ENCODE measurements around the gene LY6G5B. TPM values are rescaled to one million over a fixed set of nuclear protein-coding genes. Genes with fewer than 3 reads are reported as not detected.

The LY6G5B gene, protein sequence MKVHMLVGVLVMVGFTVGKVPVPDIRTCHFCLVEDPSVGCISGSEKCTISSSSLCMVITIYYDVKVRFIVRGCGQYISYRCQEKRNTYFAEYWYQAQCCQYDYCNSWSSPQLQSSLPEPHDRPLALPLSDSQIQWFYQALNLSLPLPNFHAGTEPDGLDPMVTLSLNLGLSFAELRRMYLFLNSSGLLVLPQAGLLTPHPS
- total RNA-seq (2022; extraction: Qiagen RNA extraction; ENCODE audit: low read depth), result 3.6 to 6.3 TPM (median 5.0 TPM) in 5 replicates

DNA sequence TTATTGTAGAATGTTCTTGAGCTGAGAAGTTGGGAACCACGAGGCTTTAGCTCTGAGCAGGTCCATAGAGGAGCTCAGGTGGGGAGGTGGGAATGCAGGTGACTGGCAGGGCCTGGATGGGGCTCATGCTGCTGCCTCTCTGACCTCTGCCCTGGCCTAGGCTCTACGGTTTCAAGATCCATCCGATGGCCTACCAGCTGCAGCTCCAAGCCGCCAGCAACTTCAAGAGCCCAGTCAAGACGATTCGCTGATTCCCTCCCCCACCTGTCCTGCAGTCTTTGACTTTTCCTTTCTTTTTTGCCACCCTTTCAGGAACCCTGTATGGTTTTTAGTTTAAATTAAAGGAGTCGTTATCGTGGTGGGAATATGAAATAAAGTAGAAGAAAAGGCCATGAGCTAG is at the start of gene LY6G5B:
Gene LY6G5B, plus strand, starts transcription at position 301 of the 400 bp plus-strand sequence. CDS start 975 bp downstream, outside the sequence.

DNA sequence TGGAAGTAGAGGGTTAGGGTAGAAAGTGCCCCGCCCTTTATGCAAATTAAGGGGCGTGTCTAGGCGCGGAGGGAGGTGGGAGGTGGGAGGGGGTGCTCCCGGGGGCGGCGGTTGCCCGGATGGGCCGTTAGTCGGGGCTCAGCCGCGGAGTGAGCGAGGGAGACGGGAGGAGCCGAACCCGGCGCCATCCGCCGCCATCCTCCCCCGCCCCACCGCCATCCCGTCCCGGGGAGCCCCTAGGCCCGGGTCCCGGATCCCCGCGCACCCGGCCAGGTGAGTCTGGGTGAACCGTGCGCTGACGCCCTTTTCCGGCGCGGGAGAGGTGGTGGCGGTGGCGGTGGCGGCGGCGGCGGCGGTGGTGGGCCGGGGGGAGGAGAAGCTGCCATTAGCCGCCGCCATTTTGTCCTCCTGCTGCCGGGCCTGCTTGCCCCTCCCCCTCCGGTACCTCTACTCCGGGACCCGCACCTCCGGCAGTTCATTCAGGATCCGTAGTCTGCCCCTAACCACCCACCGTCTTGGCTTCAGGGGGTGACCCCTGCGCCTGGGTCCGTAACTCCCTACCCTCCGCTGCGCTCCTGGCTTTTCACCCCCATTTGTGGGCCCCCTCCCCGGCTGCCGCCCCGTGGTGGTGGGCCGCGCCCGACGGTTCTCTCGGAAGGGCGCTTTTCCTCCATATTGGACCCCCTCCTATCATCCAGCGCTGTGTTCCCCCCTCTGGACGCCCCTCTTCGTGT is 49.0 kb upstream of the LY6G5B start, which contains the start of gene PRRC2A:
Gene PRRC2A, plus strand, starts transcription at position 130 of the 734 bp plus-strand sequence. CDS start 2,075 bp downstream, outside the sequence.

DNA sequence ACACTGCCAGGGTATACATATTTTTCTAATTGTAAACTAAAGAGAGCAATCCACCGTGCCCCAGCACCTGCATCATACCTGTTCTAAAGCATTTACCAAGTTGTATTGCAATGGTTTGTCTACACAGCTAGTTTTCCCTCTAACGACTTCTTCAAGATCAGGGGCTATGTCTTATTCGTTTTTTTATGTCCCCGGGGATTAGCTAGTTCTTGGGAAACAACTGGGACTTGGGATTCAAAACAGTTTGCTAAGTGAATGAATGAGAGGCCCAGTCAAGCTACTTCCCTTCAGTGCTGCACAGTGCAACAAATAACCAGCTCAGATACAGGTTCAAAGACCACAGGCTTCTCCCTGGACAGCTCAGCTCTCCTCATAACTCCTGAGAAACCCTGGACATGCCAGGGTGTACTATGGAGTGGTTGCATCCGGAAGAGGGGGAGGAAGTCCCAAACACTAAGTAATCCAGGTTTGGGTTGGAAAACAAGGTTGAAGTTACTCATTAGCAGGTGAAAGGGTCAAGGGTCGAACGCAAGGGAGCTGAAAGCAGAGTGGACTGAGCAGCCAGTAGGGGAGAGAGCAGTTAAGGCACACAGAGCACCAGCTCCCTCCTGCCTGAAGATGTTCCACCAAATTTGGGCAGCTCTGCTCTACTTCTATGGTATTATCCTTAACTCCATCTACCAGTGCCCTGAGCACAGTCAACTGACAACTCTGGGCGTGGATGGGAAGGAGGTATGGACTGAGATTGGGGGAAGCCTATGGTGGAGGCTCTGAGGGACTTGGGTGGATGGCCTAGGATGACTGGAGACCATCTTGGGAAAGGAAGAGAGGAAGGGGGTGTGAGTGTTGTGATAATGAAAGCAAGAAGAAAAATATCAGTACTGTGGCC is 14.2 kb upstream of the LY6G5B start, which contains the start of gene APOM:
Gene APOM, plus strand, starts transcription at position 546 of the 889 bp plus-strand sequence. Its CDS starts 73 bp downstream, at position 619.

DNA sequence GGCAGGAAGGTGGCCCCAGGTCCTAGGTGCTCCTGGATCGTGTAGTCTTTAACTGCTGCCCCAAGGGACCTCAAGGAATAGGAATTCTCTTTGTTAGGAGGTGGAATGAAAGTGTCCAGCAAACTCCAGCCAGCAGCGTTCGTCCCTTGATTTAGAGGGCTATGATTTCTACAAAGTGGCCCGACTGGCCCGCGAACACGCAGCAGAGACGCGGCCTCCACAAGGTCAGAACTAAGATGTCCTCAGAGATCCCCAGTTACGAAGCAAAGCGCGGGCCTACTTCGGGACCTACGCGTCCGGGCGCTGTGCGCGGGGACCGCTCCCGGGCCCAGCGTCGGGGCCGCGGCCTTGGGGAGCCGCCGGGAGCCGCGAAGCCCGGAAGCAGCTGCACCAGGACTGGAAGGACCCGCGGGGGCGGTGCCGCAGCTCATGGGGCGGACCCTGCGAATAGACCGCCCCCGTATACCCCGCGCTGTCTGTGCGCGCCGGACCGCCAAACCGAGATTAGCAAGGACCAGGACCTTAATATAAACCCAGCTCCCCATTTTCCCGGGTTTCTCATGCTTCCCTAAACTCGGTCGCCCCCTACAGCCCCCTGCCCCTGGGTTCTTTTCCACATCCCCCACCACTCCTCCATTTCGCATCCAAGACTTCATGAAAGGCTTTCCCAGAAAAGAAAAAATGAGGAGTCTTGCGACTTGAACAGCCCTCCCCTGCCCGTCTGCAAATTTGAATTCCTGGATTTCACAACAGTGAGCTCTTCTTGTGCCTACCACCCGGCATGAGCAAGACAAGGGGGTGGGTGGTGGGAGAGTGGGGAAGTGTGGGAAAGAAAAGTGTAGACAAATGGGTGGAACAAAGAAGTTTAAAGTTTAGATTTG is 9.2 kb upstream of the LY6G5B start, which contains the start of gene C6orf47:
Gene C6orf47, minus strand, starts transcription at position 398 of the 881 bp plus-strand sequence. CDS start 831 bp downstream, outside the sequence.

DNA sequence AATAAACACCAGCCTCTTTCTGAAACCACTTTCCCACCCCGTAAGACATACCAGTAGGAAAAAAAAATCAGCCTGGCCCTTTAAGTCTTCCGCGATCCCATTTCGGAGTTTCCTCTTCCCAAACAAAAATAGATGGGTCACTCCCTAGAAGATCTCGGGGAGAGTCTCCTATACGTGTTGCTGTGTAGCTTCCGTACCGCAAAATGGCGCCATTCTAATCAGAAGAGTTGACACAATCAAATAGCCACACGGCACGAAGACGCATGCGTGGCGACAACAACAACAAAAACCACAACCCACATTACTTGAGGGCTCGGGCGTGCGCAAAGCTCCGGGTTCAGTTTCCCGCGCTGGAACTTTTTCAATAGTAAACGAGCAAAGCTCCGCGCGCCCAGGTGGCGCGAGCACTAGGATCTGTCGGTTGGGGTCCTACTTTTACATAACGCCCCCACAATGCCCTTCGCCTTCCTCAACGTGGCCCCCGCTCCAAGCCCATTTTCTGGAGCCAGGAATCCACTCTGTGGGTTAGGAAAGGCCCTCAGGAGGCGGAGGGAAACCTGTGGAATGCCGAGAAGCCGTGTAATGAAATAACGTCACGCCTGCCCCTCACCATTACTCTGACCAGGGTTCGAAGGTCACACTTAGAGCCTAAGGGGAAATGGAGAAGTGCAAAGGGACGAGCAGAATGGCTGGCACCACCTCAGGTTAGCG is 4.8 kb upstream of the LY6G5B start, which contains the start of gene GPANK1:
Gene GPANK1, minus strand, starts transcription at position 208 of the 711 bp plus-strand sequence. CDS start 519 bp downstream, outside the sequence.

DNA sequence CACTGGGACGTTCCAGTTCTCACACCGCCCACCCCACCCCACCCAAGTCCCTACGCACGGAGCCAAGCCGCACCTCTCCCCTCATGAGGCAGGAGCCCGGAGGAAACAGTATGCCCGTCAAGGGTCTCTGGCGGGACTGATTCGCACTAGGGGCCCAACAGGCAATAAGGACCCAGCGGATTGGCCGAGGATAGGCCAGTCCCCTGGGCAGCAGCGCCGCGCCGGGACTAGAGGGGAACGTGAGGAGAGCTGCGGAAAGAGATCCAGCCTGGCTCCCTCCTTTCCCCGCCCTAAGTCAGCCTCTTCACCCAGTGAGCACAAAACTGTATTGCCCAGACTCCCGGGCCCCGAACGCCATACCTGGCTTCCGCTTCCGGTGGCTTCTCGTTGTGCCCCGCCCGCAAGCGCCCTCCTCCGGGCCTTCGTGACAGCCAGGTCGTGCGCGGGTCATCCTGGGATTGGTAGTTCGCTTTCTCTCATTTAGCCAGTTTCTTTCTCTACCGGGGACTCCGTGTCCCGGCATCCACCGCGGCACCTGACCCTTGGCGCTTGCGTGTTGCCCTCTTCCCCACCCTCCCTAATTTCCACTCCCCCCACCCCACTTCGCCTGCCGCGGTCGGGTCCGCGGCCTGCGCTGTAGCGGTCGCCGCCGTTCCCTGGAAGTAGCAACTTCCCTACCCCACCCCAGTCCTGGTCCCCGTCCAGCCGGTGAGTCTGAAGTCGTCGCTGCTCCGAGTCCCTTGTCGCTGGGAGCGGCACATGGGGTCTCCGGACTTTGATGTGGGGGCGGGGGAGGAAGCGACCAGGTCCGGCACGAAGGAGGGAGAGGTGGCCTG is 4.1 kb upstream of the LY6G5B start, which contains the start of gene CSNK2B:
Gene CSNK2B, plus strand, starts transcription at position 580 of the 836 bp plus-strand sequence. CDS start 752 bp downstream, outside the sequence.

DNA sequence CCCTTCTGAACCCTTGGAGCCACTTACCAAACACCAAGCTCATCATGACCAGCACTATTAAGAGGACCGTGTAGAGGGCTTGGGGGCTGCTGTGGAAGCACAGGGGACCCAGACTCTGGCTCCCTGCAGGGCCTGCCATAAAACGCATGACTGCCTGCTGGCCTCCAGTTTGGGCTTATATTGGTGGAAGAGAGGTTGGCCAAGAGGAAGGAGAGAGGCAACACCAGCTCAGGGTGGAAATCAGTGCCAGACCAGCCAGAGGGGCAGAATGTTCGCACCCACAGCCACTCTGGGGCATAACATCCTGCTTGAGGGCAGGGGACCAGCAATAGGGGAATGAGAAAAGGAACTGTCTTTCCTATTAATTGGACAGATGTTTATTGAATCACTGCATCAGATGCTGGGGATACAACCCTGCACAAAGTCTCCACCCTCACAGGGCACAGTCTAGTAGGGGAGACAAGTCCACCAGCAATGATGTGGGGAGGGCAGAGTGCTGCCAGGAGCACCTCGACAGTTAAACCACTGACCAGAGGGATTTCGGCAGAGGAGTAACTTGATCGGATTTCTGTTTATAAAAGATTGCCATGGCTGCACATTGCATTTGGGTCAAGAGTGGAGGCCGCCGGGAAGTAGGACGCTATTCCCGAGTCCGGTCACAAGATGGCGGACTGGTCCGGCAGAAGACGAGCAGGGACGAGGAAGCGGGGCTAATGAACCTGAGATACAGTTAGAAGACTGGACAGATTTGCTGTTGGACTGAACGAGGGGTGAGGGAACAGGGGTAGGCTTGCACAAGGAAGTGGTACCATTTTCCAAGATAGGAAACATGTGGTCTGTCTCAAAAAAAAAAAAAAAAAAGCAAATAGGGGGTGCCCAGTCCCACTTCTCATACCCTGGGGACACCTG is 10.7 kb downstream of the LY6G5B start, which contains the start of gene LY6G5C:
Gene LY6G5C, minus strand, starts transcription at position 842 of the 909 bp plus-strand sequence. Its CDS starts 694 bp downstream, at position 148.

DNA sequence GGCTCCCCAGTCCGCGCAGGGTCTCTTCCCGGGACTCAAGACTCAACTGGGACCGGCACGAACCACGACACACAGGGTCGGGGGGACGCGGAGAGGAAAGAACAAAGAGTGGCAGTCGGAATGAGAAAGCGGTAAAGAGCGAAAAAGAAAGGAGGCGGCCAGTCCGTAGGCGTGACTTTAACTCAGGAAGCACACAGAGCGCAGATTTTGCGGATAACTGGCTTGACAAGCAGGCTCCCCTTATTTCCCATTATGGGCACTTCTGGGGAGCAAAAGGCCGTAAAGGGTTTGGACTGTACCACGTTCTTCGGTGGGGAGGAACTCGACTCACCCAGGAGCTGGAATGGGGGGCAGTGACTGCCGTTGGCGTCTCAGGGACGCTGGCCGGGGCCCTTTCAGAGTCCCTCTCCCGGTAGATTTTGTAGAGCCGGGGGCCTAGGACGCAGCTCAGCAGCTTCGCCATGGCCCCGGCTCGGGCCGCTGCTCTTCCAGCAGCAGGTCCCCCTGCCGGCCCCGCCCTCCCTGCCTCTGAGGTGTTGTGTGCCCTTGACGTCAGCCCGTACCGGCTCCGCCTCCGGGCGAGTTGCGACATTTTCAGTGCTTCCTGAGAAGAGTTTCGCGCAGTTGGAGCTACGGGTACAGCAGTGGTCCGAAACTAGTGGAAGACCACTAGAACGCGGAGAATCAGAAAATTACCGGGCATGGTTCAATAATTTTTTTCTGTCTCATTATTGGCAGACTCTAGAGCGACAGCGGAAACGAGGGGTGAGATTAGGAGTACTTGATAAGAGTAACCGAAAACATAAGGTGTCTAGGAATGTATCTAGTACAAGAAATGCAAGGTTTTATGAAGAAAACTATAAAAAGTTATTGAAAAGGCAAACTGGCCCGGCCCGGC is 33.3 kb downstream of the LY6G5B start, which contains the start of gene ABHD16A:
Gene ABHD16A, minus strand, starts transcription at position 506 of the 898 bp plus-strand sequence. Its CDS starts 43 bp downstream, at position 463.

DNA sequence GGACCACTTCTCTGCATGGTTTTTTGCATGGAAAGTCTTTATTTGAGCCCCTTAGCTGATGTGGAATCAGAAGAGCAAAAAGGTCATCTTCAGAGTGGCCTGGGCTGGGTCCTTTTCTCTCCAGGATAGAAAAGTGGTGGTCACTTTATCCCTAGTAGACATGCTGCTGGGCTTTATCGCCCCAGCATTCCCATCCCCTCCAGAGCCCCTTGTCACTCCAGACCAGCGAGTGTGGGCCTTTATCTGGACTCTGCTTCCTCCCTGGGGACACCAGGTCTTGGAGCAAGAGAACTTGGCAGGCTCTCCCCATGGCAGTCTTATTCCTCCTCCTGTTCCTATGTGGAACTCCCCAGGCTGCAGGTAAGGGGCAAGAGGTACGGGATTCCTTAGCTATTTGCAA is 36.8 kb downstream of the LY6G5B start, which contains the start of gene LY6G6F:
Gene LY6G6F, plus strand, starts transcription at position 268 of the 400 bp plus-strand sequence. Its CDS starts 41 bp downstream, at position 309.

DNA sequence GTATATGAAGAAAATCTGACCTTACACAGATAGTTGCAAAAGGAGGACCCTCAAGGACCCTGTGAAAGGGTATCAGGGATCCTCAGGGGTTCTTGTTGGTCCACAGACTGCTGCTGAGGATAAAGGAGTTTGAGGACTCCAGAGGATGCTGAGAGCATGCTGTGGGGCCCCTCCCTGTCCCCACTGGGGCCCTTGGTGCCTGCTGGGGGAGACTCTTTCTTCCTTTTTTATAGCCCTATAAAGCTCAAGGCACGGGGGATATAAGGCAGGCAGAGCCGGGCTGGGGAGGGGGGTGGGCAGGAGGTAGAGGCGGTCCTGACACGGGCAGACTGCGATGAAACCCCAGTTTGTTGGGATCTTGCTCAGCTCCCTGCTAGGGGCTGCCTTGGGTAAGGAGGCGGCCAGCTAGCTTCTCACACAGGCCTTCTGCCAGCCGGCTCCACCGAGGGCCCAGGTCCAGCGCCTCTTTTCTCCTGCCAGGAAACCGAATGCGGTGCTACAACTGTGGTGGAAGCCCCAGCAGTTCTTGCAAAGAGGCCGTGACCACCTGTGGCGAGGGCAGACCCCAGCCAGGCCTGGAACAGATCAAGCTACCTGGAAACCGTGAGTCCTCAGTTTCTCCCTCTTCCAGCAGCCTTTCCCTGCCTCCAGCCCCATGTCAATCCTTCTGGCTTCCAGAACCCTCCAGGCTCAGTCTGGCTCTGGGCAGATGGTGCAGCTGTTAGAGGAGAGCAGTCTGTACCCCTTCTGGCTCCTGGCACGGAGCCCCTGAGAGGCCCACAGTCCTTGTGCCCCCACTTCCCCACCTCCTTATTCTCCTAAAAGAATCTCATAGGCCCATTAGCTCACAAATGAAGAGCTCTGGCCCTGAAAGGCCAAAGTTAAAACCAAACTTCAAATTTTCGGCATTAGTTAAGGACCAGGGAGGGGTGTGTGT is 45.5 kb downstream of the LY6G5B start, which contains the start of gene LY6G6D:
Gene LY6G6D, plus strand, starts transcription at position 327 of the 937 bp plus-strand sequence. Its CDS starts 8 bp downstream, at position 335.

DNA sequence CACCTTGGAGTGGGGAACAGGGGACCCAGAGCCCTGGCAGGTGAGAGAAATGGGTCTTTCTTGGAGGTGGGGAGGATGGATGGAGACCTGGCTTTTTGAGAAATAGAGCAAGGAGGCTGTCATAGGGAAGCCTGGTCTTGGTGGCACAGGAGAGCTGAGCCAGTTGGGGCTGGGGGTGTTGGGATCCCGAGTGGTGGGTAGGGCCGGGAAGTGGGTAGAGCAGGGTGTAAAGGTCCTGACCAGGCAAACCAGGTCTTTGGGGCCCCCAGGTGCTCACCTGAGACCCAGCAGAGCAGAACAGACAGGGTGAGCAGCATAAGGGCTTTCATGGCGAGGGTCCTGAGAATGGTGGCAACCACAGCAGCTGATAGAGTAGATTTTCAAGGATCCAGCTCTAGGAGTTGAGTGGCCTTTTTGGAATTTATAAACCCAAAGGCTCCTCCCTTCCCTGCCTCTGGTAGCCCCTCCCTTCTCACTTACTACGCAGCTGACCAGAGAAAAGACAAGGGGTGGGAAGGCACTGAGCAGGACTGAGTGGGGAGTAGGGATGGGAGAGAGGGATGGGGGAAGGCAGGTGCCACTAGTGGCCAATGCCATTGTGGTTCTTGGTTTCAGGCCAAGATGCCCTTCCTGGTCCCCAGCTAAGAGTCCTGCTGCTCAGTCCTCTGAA is 51.7 kb downstream of the LY6G5B start, which contains the start of gene LY6G6C:
Gene LY6G6C, minus strand, starts transcription at position 396 of the 670 bp plus-strand sequence. Its CDS starts 67 bp downstream, at position 329.

All from A549 treated with CpdA at 1 μM for 4 hours (cell line).